Measurements from ENCODE around the gene LRRC4B.

Gene LRRC4B

GRCh38 chr19:50548191-50549058 is 19.8 kb downstream of the LRRC4B start:
- DNase-seq (ENCODE audit: low read depth): no peak
- no peak for TF ChIP-seq CTCF (IDR thresholded peaks at IDR 0.05; ENCODE audit: low read depth, low read length, missing control alignments)
- in situ Hi-C loops (cut with HindIII; ENCODE audit: low sequenced_read_pairs): no loop called here
- no peak overlapping the region for H3K4me3 ChIP-seq (ENCODE audit: low read depth, low read length)

- H3K4me3 ChIP-seq (ENCODE audit: low read depth, low read length): no peak overlapping the region
- TF ChIP-seq CTCF (IDR thresholded peaks at IDR 0.05; ENCODE audit: low read depth, low read length, missing control alignments): no peak
- DNase-seq (ENCODE audit: low read depth): no peak
- in situ Hi-C loops (cut with HindIII; ENCODE audit: low sequenced_read_pairs): no loop called here
These were observed 20.6 kb downstream of the LRRC4B start for GRCh38 chr19:50547385-50548190.

GRCh38 chr19:50546527-50547221 is 21.6 kb downstream of the LRRC4B start:
- in situ Hi-C loops (cut with HindIII; ENCODE audit: low sequenced_read_pairs): no loop called here
- no peak overlapping the region for H3K4me3 ChIP-seq (ENCODE audit: low read depth, low read length)
- DNase-seq (ENCODE audit: low read depth): no peak
- no peak for TF ChIP-seq CTCF (IDR thresholded peaks at IDR 0.05; ENCODE audit: low read depth, low read length, missing control alignments)

GRCh38 chr19:50542943-50543342 is 25.3 kb downstream of the LRRC4B start:
- DNase-seq (ENCODE audit: low read depth): no peak
- in situ Hi-C loops (cut with HindIII; ENCODE audit: low sequenced_read_pairs): no loop called here
- H3K4me3 ChIP-seq (ENCODE audit: low read depth, low read length): no peak overlapping the region
- TF ChIP-seq CTCF (IDR thresholded peaks at IDR 0.05; ENCODE audit: low read depth, low read length, missing control alignments): no peak

GRCh38 chr19:50537769-50538230 is 30.4 kb downstream of the LRRC4B start:
- no peak overlapping the region for H3K4me3 ChIP-seq (ENCODE audit: low read depth, low read length)
- peak; percentile 63 for TF ChIP-seq CTCF (IDR thresholded peaks at IDR 0.05; ENCODE audit: low read depth, low read length, missing control alignments)
- in situ Hi-C loops (cut with HindIII; ENCODE audit: low sequenced_read_pairs): no loop called here
- peak; percentile 26 for DNase-seq (ENCODE audit: low read depth)

GRCh38 chr19:50537306-50537685 is 30.9 kb downstream of the LRRC4B start:
- H3K4me3 ChIP-seq (ENCODE audit: low read depth, low read length): no peak overlapping the region
- DNase-seq (ENCODE audit: low read depth): no peak
- no peak for TF ChIP-seq CTCF (IDR thresholded peaks at IDR 0.05; ENCODE audit: low read depth, low read length, missing control alignments)
- in situ Hi-C loops (cut with HindIII; ENCODE audit: low sequenced_read_pairs): no loop called here
